Measurements from ENCODE around the gene MBLAC2. TPM values are rescaled to one million over a fixed set of nuclear protein-coding genes. Genes with fewer than 3 reads are reported as not detected.

Gene MBLAC2
- total RNA-seq, 1 donor from 2014 or later = 7.3 TPM

GRCh38 chr5:90438100-90438499 lies 36.5 kb downstream of the MBLAC2 start:
- ChIA-PET POLR2A (interaction anchor here (1.5 kb wide), 1 partner anchor 28 kb away, joined by 6 read pairs; the partner anchor contains the start of gene CETN3), CTCF (interaction anchor here (2.5 to 4.7 kb wide), 2 partner anchors 92 to 346 kb away, joined by 25 to 44 read pairs; partner anchors contain the start of gene LYSMD3)
- H3K36me3 Mint-ChIP-seq (ENCODE audit: low read depth) = no peaks in the 10 kb centered on the region
- no peak for TF ChIP-seq CTCF (IDR thresholded peaks at IDR 0.05)
- no peak overlapping the region for H3K27ac Mint-ChIP-seq
- no peak overlapping the region for H3K4me3 Mint-ChIP-seq
- intact Hi-C loops (cut with micrococcal nuclease) = no loop called here
- H3K9me3 Mint-ChIP-seq = no peaks in the 10 kb centered on the region
- ATAC-seq (ENCODE audit: low read depth) = no peak
- H3K4me1 Mint-ChIP-seq = peaks cover 3% of the 10 kb centered on the region
- DNase-seq = no peak
- peaks cover 2% of the 10 kb centered on the region for H3K27me3 Mint-ChIP-seq

DNA sequence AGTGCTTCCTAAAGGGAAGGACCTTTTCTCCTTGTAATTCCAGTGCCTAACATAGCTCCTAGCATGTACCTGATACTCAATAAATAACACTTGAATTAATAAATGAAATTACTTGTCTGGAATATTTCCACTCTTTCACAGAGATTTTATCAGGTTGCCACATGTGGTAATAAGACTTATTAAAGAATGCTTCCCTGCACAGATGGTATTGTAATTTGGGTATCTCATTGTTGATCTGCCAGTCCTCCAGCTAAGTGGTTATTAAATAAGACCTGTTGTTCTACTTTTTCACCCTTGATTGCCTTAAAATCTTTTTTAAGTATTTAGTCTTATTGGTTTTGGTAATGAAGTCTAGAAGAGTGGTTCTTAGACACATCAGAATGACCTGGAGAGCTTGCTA lies 36.9 kb downstream of the MBLAC2 start:
- Mint-ChIP-seq H3K4me3 (no peak overlapping the region), H3K9me3 (no peaks in the 10 kb centered on the region), H3K27me3 (peaks cover 2% of the 10 kb centered on the region), H3K4me1 (peaks cover 3% of the 10 kb centered on the region), H3K36me3 (ENCODE audit: low read depth) (no peaks in the 10 kb centered on the region), H3K27ac (no peak overlapping the region)
- intact Hi-C loops (cut with micrococcal nuclease) = no loop called here
- ChIA-PET CTCF (interaction anchor here (2.5 kb wide), 1 partner anchor 92 kb away, joined by 25 read pairs; the partner anchor contains the start of gene LYSMD3), POLR2A (no interaction called here)
- no peak for TF ChIP-seq CTCF (IDR thresholded peaks at IDR 0.05)
- ATAC-seq (ENCODE audit: low read depth) (no peak), DNase-seq (no peak)

DNA sequence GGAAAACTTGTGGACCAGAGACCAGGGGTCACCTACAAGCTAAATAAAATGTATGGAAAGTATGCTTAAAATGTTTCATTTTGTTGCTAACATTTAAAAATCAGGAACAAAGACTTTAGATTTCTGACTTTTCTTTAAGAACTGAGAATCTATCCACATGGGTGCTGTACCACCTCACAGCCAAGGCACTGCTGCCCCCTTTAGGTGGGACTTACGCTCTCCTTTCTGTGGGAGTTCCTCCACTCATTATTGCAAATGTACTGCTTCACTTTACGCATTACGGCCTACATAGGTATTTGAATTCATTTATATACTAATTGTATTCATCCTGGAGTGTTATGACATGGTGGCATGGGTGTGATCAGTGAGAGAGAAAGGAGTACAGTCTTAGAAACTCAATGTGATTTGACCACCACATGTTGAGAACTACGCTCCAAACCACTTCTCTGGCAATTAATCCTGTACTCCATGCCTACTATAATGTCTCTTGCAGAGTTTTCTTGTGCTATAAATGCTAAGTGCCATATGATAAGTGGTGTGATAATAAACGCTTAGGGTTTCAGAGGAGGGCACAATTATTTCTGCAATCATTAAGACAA lies 40.4 kb downstream of the MBLAC2 start:
- ChIA-PET CTCF (no interaction called here), POLR2A (no interaction called here)
- no peak for TF ChIP-seq CTCF (IDR thresholded peaks at IDR 0.05)
- no peak overlapping the region for H3K4me3 Mint-ChIP-seq
- ATAC-seq (ENCODE audit: low read depth) = peak; percentile 66
- peaks cover 5% of the 10 kb centered on the region for H3K27me3 Mint-ChIP-seq
- intact Hi-C loops (cut with micrococcal nuclease) = no loop called here
- no peaks in the 10 kb centered on the region for H3K9me3 Mint-ChIP-seq
- no peak for DNase-seq
- no peaks in the 10 kb centered on the region for H3K4me1 Mint-ChIP-seq
- H3K36me3 Mint-ChIP-seq (ENCODE audit: low read depth) = no peaks in the 10 kb centered on the region
- H3K27ac Mint-ChIP-seq = no peak overlapping the region

DNA sequence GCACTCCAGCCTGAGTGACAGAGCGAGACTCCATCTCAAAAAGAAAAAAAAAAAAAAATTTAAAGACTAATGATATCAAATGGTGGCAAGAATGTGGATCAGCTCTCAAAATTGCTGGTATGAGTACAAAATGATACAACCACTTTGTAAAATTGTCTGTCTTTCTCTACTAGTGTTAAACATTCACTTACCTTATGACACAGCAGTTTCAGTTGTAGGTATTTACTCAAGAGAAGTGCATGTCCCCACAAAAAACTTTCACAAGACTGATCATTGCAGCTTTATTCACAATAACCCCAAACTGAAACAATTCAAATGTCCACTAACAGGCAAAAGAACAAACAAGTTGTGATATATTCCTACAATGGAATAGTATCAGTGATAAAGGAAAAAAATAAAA lies 50.3 kb downstream of the MBLAC2 start:
- H3K4me3 Mint-ChIP-seq = no peak overlapping the region
- intact Hi-C loops (cut with micrococcal nuclease) = no loop called here
- H3K27ac Mint-ChIP-seq = no peak overlapping the region
- POLR2A ChIA-PET = no interaction called here
- no peaks in the 10 kb centered on the region for H3K4me1 Mint-ChIP-seq
- DNase-seq (no peak), ATAC-seq (ENCODE audit: low read depth) (no peak)
- H3K27me3 Mint-ChIP-seq = peaks cover 14% of the 10 kb centered on the region
- H3K36me3 Mint-ChIP-seq (ENCODE audit: low read depth) = no peaks in the 10 kb centered on the region
- CTCF ChIA-PET = no interaction called here
- no peak for TF ChIP-seq CTCF (IDR thresholded peaks at IDR 0.05)
- no peaks in the 10 kb centered on the region for H3K9me3 Mint-ChIP-seq

GRCh38 chr5:90421136-90421535 lies 53.4 kb downstream of the MBLAC2 start:
- TF ChIP-seq CTCF (IDR thresholded peaks at IDR 0.05) = no peak
- H3K27me3 Mint-ChIP-seq = peaks cover 24% of the 10 kb centered on the region
- intact Hi-C loops (cut with micrococcal nuclease) = no loop called here
- H3K4me3 Mint-ChIP-seq = no peak overlapping the region
- POLR2A ChIA-PET = no interaction called here
- H3K27ac Mint-ChIP-seq = no peak overlapping the region
- CTCF ChIA-PET = interaction anchor here (1.0 kb wide), 1 partner anchor 109 kb away, joined by 3 read pairs; the partner anchor contains the start of gene LYSMD3
- DNase-seq (no peak), ATAC-seq (ENCODE audit: low read depth) (no peak)
- no peaks in the 10 kb centered on the region for H3K4me1 Mint-ChIP-seq
- no peaks in the 10 kb centered on the region for H3K36me3 Mint-ChIP-seq (ENCODE audit: low read depth)
- H3K9me3 Mint-ChIP-seq = no peaks in the 10 kb centered on the region
